Measurements from ENCODE around the gene EDC4.

The EDC4 gene

GRCh38 chr16:67872631-67873434 lies at the start of gene EDC4:
EDC4 (plus strand) TSS chr16:67873052; CDS start chr16:67873262, 210 bp downstream.
- TF ChIP-seq, protein P1, sequence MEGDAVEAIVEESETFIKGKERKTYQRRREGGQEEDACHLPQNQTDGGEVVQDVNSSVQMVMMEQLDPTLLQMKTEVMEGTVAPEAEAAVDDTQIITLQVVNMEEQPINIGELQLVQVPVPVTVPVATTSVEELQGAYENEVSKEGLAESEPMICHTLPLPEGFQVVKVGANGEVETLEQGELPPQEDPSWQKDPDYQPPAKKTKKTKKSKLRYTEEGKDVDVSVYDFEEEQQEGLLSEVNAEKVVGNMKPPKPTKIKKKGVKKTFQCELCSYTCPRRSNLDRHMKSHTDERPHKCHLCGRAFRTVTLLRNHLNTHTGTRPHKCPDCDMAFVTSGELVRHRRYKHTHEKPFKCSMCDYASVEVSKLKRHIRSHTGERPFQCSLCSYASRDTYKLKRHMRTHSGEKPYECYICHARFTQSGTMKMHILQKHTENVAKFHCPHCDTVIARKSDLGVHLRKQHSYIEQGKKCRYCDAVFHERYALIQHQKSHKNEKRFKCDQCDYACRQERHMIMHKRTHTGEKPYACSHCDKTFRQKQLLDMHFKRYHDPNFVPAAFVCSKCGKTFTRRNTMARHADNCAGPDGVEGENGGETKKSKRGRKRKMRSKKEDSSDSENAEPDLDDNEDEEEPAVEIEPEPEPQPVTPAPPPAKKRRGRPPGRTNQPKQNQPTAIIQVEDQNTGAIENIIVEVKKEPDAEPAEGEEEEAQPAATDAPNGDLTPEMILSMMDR (IDR thresholded peaks at IDR 0.05; ENCODE audit: control insufficient read depth, extremely low read depth, insufficient read depth), result no peak
- peak; percentile 37 for DNase-seq (ENCODE audit: low read depth)
- H3K4me3 ChIP-seq (ENCODE audit: low read depth, low read length), result peak within 1 kb of the TSS; percentile 85

DNA sequence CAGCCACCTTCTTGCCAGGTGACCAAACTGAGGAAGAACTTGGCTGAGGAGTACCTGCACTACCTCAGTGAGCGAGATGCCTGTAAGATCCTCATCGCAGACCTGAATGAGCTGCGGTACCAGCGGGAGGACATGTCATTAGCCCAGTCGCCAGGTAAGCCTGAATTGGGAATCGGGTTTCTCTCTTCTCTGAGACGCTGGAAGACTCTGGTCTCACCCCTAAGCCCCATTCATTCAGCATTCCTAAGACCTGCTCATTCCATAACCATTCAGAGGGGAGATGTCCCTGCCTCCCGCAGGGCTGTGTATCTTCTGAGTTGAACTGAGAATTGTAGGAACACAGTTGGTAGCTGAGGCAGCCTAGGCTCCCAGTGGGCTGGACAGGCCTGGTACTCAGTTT lies 47.7 kb upstream of the EDC4 start:
- DNase-seq (ENCODE audit: low read depth), result no peak
- TF ChIP-seq, protein P1 (IDR thresholded peaks at IDR 0.05; ENCODE audit: control insufficient read depth, extremely low read depth, insufficient read depth), result no peak
- no peak overlapping the region for H3K4me3 ChIP-seq (ENCODE audit: low read depth, low read length)

GRCh38 chr16:67825906-67826305 lies 46.9 kb upstream of the EDC4 start:
- DNase-seq (ENCODE audit: low read depth), result no peak
- no peak overlapping the region for H3K4me3 ChIP-seq (ENCODE audit: low read depth, low read length)
- TF ChIP-seq, protein P1 (IDR thresholded peaks at IDR 0.05; ENCODE audit: control insufficient read depth, extremely low read depth, insufficient read depth), result no peak

DNA sequence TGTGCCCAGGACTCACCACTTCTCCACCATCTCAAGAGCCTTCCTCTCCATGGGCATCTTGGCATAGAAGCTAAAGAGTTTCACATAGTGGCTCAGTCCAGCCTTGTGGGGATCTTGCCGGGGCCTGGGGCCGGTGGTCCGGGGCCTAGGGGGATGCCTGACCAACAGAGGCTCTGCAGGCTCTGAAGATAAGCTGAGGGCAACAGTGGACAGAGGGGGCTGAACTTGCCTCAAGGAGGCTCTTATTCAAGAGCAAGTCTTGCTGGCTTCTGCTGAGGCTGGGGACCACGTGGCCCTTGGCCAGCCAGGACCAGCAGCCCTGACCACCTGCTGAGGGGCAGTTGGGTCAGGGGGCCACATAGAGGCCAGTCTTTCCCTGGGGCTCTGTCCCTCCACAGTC lies 44.2 kb upstream of the EDC4 start:
- no peak for DNase-seq (ENCODE audit: low read depth)
- TF ChIP-seq, protein P1 (IDR thresholded peaks at IDR 0.05; ENCODE audit: control insufficient read depth, extremely low read depth, insufficient read depth), result no peak
- H3K4me3 ChIP-seq (ENCODE audit: low read depth, low read length), result no peak overlapping the region

- H3K4me3 ChIP-seq (ENCODE audit: low read depth, low read length), result peak overlapping the region; percentile 73
- TF ChIP-seq, protein P1 (IDR thresholded peaks at IDR 0.05; ENCODE audit: control insufficient read depth, extremely low read depth, insufficient read depth), result no peak
- DNase-seq (ENCODE audit: low read depth), result no peak
Measured at GRCh38 chr16:67833030-67833414, 39.8 kb upstream of the EDC4 start.

DNA sequence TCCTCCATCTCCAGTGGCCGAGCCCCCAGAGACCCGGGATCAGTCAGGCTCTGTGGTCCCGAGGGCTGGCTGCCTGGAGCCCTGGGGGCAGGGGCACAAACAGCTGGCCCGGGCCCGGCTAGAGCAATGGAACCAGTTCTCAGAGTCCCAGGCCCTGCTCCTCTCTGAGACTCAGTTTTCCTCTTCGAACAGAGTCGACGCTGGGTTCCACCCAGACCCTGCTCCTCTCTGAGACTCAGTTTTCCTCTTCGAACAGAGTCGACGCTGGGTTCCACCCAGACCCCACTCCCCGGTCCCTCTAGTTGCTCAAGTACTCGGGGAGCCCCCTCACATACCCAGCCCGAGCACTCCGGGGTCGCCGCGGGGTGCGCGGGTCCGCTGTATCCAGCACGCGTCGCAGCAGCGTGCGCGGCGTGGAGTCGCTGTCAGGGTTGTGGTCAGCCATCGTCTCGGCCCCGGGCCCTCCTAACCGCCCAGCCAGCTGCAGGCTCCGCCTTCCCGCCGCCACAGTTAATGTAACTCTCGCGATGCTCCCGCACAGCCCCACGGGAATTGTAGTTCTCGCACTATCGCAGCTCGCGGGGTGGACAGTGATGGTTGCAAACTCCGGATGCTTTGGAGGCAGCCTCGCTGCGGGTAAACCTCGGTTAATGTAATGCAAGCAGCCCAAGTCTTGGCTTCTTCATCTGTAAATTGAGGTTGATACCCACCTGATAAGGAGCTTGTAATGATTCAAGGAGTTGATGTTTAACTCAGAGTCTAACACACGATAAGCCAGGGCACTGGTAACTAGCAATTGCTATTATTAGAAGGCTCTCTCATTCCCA lies 39.2 kb upstream of the EDC4 start:
- peak; percentile 47 for DNase-seq (ENCODE audit: low read depth)
- TF ChIP-seq, protein P1 (IDR thresholded peaks at IDR 0.05; ENCODE audit: control insufficient read depth, extremely low read depth, insufficient read depth), result no peak

More for the DNA sequence above, 39.2 kb upstream of the EDC4 start:
- H3K4me3 ChIP-seq (ENCODE audit: low read depth, low read length), result peak overlapping the region; percentile 73

Data from LNCaP clone FGC (cell line).